Measurements from ENCODE around the gene BORCS6. TPM values are rescaled to one million over a fixed set of nuclear protein-coding genes. Genes with fewer than 3 reads are reported as not detected.

Gene BORCS6
- total and polyA plus RNA-seq, 2 donors (not counting 1 experiment from before 2014, with no cell fraction given) = 9.7 to 20.2 TPM

GRCh38 chr17:8192070-8192815 lies 2.3 kb upstream of the BORCS6 start:
- no peak overlapping the region for H3K4me3 Mint-ChIP-seq
- peak; percentile 6 for ATAC-seq (ENCODE audit: low read depth)
- Histone ChIP-seq H2AFZ (ENCODE audit: insufficient read depth, low read depth, low read length, poor library complexity, severe bottlenecking) (peak overlapping the region; percentile 80), H3K9me3 (ENCODE audit: control extremely low read depth in 1 of 3, control insufficient read depth in 2 of 3, insufficient read depth in 1 of 3, low read length in 2 of 3) (no peaks in the 10 kb centered on the region), H3K4me2 (replicated peaks; ENCODE audit: low read depth, low read length, poor library complexity, severe bottlenecking) (peak overlapping the region; percentile 61), H3K4me1 (ENCODE audit: control insufficient read depth in 2 of 2, insufficient read depth in 2 of 2, low read length in 2 of 2) (peaks cover 36 to 53% of the 10 kb centered on the region in 2 donors), H3K27me3 (replicated peaks in 1 of 4; ENCODE audit: control extremely low read depth in 1 of 4, control insufficient read depth in 3 of 4, insufficient read depth in 4 of 4, low read length in 3 of 4) (no peaks in the 10 kb centered on the region), H3K9ac (ENCODE audit: low read length) (peak overlapping the region; percentile 33), H3K27ac (ENCODE audit: low read length in 2 of 2) (peak overlapping the region; percentile 61 to 68), H3K4me3 (ENCODE audit: control extremely low read depth in 1 of 5, extremely low read depth in 1 of 5, insufficient read depth in 1 of 5, low read depth in 2 of 5, low read length in 4 of 5) (peak overlapping the region; percentile 22 to 52 (median 45)), H3K79me2 (ENCODE audit: control insufficient read depth, insufficient read depth, low read length) (no peaks in the 10 kb centered on the region), H3K36me3 (replicated peaks in 1 of 2; ENCODE audit: control extremely low read depth in 1 of 2, control insufficient read depth in 1 of 2, extremely low read depth in 1 of 2, insufficient read depth in 2 of 2, low read length in 1 of 2) (no peaks in the 10 kb centered on the region), H4K20me1 (ENCODE audit: control insufficient read depth, insufficient read depth, low read length, poor library complexity, severe bottlenecking) (peaks cover 17% of the 10 kb centered on the region)
- WGBS (ENCODE audit: insufficient coverage) = 29% methylated on average over 9 of the region's 12 CpGs
- H3K4me1 Mint-ChIP-seq = peaks cover 16% of the 10 kb centered on the region
- DNase-seq = peak; percentile 74
- H3K9me3 Mint-ChIP-seq (ENCODE audit: insufficient read depth) = no peaks in the 10 kb centered on the region
- no peak for TF ChIP-seq EZH2 (IDR thresholded peaks at IDR 0.05; ENCODE audit: borderline replicate concordance, insufficient read depth, low read depth, low read length, poor library complexity, severe bottlenecking)
- no peak overlapping the region for H3K27ac Mint-ChIP-seq
- no peaks in the 10 kb centered on the region for H3K27me3 Mint-ChIP-seq
- CTCF ChIA-PET = interaction anchor here (0.5 to 7.6 kb wide), 7 partner anchors 10 to 105 kb away, joined by 3 to 86 read pairs (median 3); no protein-coding TSS in a partner anchor
- intact Hi-C loops (cut with micrococcal nuclease) = no loop called here
- POLR2A ChIA-PET = interaction anchor here (0.7 to 7.8 kb wide), 5 partner anchors 19 to 622 kb away, joined by 3 to 118 read pairs (median 3); partner anchors contain the start of gene CTC1

GRCh38 chr17:8190506-8190905 lies 526 bp upstream of the BORCS6 start:
- H3K4me2 ChIP-seq (replicated peaks; ENCODE audit: low read depth, low read length, poor library complexity, severe bottlenecking) = peak overlapping the region; percentile 92
- Mint-ChIP-seq H3K4me3 (no peak overlapping the region), H3K27ac (no peak overlapping the region), H3K27me3 (no peaks in the 10 kb centered on the region), H3K9me3 (ENCODE audit: insufficient read depth) (no peaks in the 10 kb centered on the region), H3K4me1 (peaks cover 11% of the 10 kb centered on the region)
- peak overlapping the region; percentile 35 for H3K9ac ChIP-seq (ENCODE audit: low read length)
- WGBS (ENCODE audit: insufficient coverage) = 46% methylated on average over 4 of the region's 6 CpGs
- H3K27me3 ChIP-seq (replicated peaks in 1 of 4; ENCODE audit: control extremely low read depth in 1 of 4, control insufficient read depth in 3 of 4, insufficient read depth in 4 of 4, low read length in 3 of 4) = no peaks in the 10 kb centered on the region
- H3K27ac ChIP-seq (ENCODE audit: low read length in 2 of 2) = peak overlapping the region; percentile 35 to 89
- peak overlapping the region; percentile 65 for H2AFZ ChIP-seq (ENCODE audit: insufficient read depth, low read depth, low read length, poor library complexity, severe bottlenecking)
- H3K9me3 ChIP-seq (ENCODE audit: control extremely low read depth in 1 of 3, control insufficient read depth in 2 of 3, insufficient read depth in 1 of 3, low read length in 2 of 3) = no peaks in the 10 kb centered on the region
- no peaks in the 10 kb centered on the region for H3K36me3 ChIP-seq (replicated peaks in 1 of 2; ENCODE audit: control extremely low read depth in 1 of 2, control insufficient read depth in 1 of 2, extremely low read depth in 1 of 2, insufficient read depth in 2 of 2, low read length in 1 of 2)
- TF ChIP-seq EZH2 (IDR thresholded peaks at IDR 0.05; ENCODE audit: borderline replicate concordance, insufficient read depth, low read depth, low read length, poor library complexity, severe bottlenecking) = no peak
- no peak for TF ChIP-seq CTCF (IDR thresholded peaks at IDR 0.05)
- peaks cover 17% of the 10 kb centered on the region for H4K20me1 ChIP-seq (ENCODE audit: control insufficient read depth, insufficient read depth, low read length, poor library complexity, severe bottlenecking)
- ChIA-PET CTCF (interaction anchor here (0.7 to 7.6 kb wide), 8 partner anchors 9 to 116 kb away, joined by 3 to 86 read pairs (median 4); partner anchors contain the start of gene RANGRF), POLR2A (interaction anchor here (0.6 to 7.8 kb wide), 15 partner anchors 9 to 275 kb away, joined by 3 to 118 read pairs (median 4); partner anchors contain the start of genes CTC1, PFAS, SLC25A35 and TMEM107)
- H3K4me1 ChIP-seq (ENCODE audit: control insufficient read depth in 2 of 2, insufficient read depth in 2 of 2, low read length in 2 of 2) = peaks cover 36 to 51% of the 10 kb centered on the region in 2 donors
- DNase-seq (no peak), ATAC-seq (ENCODE audit: low read depth) (no peak)
- H3K4me3 ChIP-seq (ENCODE audit: control extremely low read depth in 1 of 5, extremely low read depth in 1 of 5, insufficient read depth in 1 of 5, low read depth in 2 of 5, low read length in 4 of 5) = peak overlapping the region in 4 of 5 experiments; percentile 44 to 97 (median 76)
- intact Hi-C loops (cut with micrococcal nuclease) = loop anchor here (1.0 kb wide), 4 partner anchors 10 to 105 kb away; partner anchors contain the start of gene SLC25A35
- H3K79me2 ChIP-seq (ENCODE audit: control insufficient read depth, insufficient read depth, low read length) = no peaks in the 10 kb centered on the region
